ENCODE data around the gene FAH. TPM values are rescaled to one million over a fixed set of nuclear protein-coding genes. Genes with fewer than 3 reads are reported as not detected.

The FAH gene
- total and polyA plus RNA-seq, 9 of the 15 experiments (the other 6 are each of a cell fraction or from before 2014, with no cell fraction given), result 66.8 to 310 (median 103) TPM

GRCh38 chr15:80153900-80154299 lies 1.1 kb downstream of the FAH start (continued):
- TF ChIP-seq, protein P1, sequence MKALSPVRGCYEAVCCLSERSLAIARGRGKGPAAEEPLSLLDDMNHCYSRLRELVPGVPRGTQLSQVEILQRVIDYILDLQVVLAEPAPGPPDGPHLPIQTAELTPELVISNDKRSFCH (CRISPR knock-in tag; IDR thresholded peaks at IDR 0.05), result no peak
- TF ChIP-seq, protein P1 (tag; IDR thresholded peaks at IDR 0.05), result no peak; the same call in 1 of the 2 replicates
- no peak for TF ChIP-seq NFIC (IDR thresholded peaks at IDR 0.05)
- TF ChIP-seq SMAD3 (CRISPR knock-in tag; conservative IDR thresholded peaks at IDR 0.05), result no peak
- peak; percentile 66 for TF ChIP-seq NCOR1 (IDR thresholded peaks at IDR 0.05)
- TF ChIP-seq STAT6 (CRISPR knock-in tag; IDR thresholded peaks at IDR 0.05), result no peak
- no peak for TF ChIP-seq NUFIP1 (IDR thresholded peaks at IDR 0.05; ENCODE audit: partially characterized antibody)
- TF ChIP-seq TEAD4 (IDR thresholded peaks at IDR 0.05; ENCODE audit: low read length), result peak; percentile 78
- no peak for TF ChIP-seq TEAD4 (CRISPR knock-in tag; IDR thresholded peaks at IDR 0.05; ENCODE audit: borderline replicate concordance)
- no peak for TF ChIP-seq ZFX (CRISPR knock-in tag; IDR thresholded peaks at IDR 0.05)
- no peak for TF ChIP-seq BCOR (IDR thresholded peaks at IDR 0.05)
- TF ChIP-seq NR2C2 (CRISPR knock-in tag; IDR thresholded peaks at IDR 0.05), result no peak
- TF ChIP-seq NR2C2 (tag; IDR thresholded peaks at IDR 0.05), result no peak
- TF ChIP-seq, protein P2, sequence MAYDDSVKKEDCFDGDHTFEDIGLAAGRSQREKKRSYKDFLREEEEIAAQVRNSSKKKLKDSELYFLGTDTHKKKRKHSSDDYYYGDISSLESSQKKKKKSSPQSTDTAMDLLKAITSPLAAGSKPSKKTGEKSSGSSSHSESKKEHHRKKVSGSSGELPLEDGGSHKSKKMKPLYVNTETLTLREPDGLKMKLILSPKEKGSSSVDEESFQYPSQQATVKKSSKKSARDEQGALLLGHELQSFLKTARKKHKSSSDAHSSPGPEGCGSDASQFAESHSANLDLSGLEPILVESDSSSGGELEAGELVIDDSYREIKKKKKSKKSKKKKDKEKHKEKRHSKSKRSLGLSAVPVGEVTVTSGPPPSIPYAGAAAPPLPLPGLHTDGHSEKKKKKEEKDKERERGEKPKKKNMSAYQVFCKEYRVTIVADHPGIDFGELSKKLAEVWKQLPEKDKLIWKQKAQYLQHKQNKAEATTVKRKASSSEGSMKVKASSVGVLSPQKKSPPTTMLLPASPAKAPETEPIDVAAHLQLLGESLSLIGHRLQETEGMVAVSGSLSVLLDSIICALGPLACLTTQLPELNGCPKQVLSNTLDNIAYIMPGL (CRISPR knock-in tag; IDR thresholded peaks at IDR 0.05), result no peak
- TF ChIP-seq, protein P3, sequence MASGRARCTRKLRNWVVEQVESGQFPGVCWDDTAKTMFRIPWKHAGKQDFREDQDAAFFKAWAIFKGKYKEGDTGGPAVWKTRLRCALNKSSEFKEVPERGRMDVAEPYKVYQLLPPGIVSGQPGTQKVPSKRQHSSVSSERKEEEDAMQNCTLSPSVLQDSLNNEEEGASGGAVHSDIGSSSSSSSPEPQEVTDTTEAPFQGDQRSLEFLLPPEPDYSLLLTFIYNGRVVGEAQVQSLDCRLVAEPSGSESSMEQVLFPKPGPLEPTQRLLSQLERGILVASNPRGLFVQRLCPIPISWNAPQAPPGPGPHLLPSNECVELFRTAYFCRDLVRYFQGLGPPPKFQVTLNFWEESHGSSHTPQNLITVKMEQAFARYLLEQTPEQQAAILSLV (tag; IDR thresholded peaks at IDR 0.05), result no peak
- TF ChIP-seq, protein P4, sequence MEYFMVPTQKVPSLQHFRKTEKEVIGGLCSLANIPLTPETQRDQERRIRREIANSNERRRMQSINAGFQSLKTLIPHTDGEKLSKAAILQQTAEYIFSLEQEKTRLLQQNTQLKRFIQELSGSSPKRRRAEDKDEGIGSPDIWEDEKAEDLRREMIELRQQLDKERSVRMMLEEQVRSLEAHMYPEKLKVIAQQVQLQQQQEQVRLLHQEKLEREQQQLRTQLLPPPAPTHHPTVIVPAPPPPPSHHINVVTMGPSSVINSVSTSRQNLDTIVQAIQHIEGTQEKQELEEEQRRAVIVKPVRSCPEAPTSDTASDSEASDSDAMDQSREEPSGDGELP (CRISPR knock-in tag; IDR thresholded peaks at IDR 0.05; ENCODE audit: borderline replicate concordance), result peak; percentile 88
- TF ChIP-seq, protein P5, sequence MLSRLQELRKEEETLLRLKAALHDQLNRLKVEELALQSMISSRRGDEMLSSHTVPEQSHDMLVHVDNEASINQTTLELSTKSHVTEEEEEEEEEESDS (CRISPR knock-in tag; IDR thresholded peaks at IDR 0.05), result no peak
- no peak for TF ChIP-seq DNMT1 (IDR thresholded peaks at IDR 0.05)
- TF ChIP-seq, protein P6, sequence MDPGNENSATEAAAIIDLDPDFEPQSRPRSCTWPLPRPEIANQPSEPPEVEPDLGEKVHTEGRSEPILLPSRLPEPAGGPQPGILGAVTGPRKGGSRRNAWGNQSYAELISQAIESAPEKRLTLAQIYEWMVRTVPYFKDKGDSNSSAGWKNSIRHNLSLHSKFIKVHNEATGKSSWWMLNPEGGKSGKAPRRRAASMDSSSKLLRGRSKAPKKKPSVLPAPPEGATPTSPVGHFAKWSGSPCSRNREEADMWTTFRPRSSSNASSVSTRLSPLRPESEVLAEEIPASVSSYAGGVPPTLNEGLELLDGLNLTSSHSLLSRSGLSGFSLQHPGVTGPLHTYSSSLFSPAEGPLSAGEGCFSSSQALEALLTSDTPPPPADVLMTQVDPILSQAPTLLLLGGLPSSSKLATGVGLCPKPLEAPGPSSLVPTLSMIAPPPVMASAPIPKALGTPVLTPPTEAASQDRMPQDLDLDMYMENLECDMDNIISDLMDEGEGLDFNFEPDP (CRISPR knock-in tag; IDR thresholded peaks at IDR 0.05), result no peak
- TF ChIP-seq RB1 (IDR thresholded peaks at IDR 0.05; ENCODE audit: low read depth), result no peak
- TF ChIP-seq FUS (optimal IDR thresholded peaks at IDR 0.05; ENCODE audit: low read depth, low read length), result no peak
- TF ChIP-seq SOX6 (IDR thresholded peaks at IDR 0.05), result 0 out of 2 replicates have a peak, but pooled peaks have one; percentile 26
- TF ChIP-seq ZBTB17 (CRISPR knock-in tag; IDR thresholded peaks at IDR 0.05), result no peak

Data from K562 (cell line).